ENCODE data around the gene SIGLEC9. TPM values are rescaled to one million over a fixed set of nuclear protein-coding genes. Genes with fewer than 3 reads are reported as not detected.

The SIGLEC9 gene
- total RNA-seq, 1 experiment from 2014 or later, result not detected

DNA sequence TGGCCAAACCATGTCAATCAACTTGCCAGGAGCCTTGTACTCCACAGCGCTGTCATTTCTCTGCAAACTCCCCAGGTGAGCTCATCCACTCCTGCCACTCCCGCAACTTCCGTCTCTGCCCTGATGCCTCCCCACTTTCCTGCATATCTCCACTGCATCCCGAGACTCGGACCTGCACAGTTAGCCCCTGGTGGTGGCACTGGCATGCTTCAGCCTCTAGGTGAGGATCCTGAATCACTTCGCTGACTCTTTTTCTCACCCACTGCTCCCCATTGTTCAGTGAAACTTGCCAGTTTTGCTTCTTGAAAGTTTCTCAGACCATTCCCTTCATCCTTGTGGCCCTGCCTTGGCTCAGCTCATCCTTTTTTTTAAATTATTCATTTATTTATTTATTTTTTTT is 13.1 kb upstream of the SIGLEC9 start:
- H3K9me2 ChIP-seq (ENCODE audit: insufficient read depth), result no peaks in the 10 kb centered on the region
- intact Hi-C loops (cut with micrococcal nuclease), result no loop called here
- H3K36me3 ChIP-seq (ENCODE audit: control insufficient read depth in 1 of 2, insufficient read depth in 2 of 2, low read length in 2 of 2), result no peaks in the 10 kb centered on the region
- H3K4me1 ChIP-seq (ENCODE audit: control insufficient read depth in 1 of 2, insufficient read depth in 2 of 2, low read length in 2 of 2), result peaks cover 19 to 37% of the 10 kb centered on the region in 2 experiments
- H3K4me2 ChIP-seq (ENCODE audit: low read length), result peak overlapping the region; percentile 38
- peaks cover 14% of the 10 kb centered on the region for H3K79me2 ChIP-seq (ENCODE audit: insufficient read depth, low read length)
- no peaks in the 10 kb centered on the region; the same call in 1 of the 2 replicates for H3K27me3 ChIP-seq (ENCODE audit: insufficient read depth, low read length)
- DNase-seq (ENCODE audit: low read depth, low spot score), result peak; percentile 40
- ChIA-PET RAD21 (ENCODE audit: low non-redundant PET in 1 of 2, low total read pairs in 2 of 2, uncharacterized antibody in 2 of 2, unreplicated experiment in 2 of 2) (no interaction called here), POLR2A (no interaction called here), CTCF (interaction anchor here (1.2 kb wide), 1 partner anchor 148 kb away, joined by 3 read pairs; no protein-coding TSS in a partner anchor)
- no TSS peak for BruUV-seq (replicated peaks)
- peak; percentile 39 for ATAC-seq
- H2AFZ ChIP-seq (ENCODE audit: low read depth, low read length, poor library complexity, severe bottlenecking), result no peak overlapping the region
- H3K9me3 ChIP-seq (ENCODE audit: control insufficient read depth in 1 of 2, insufficient read depth in 1 of 2, low read depth in 1 of 2, low read length in 2 of 2), result no peaks in the 10 kb centered on the region
- H3K27ac ChIP-seq (ENCODE audit: low read depth, low read length), result no peak overlapping the region
- no peak overlapping the region for H3K4me3 ChIP-seq (replicated peaks in 1 of 2; ENCODE audit: low read depth in 1 of 2, low read length in 2 of 2)
- no peak overlapping the region for H3K9ac ChIP-seq (ENCODE audit: low read length)
- TF ChIP-seq ZFX (IDR thresholded peaks at IDR 0.05), result no peak
- TF ChIP-seq, protein P1, sequence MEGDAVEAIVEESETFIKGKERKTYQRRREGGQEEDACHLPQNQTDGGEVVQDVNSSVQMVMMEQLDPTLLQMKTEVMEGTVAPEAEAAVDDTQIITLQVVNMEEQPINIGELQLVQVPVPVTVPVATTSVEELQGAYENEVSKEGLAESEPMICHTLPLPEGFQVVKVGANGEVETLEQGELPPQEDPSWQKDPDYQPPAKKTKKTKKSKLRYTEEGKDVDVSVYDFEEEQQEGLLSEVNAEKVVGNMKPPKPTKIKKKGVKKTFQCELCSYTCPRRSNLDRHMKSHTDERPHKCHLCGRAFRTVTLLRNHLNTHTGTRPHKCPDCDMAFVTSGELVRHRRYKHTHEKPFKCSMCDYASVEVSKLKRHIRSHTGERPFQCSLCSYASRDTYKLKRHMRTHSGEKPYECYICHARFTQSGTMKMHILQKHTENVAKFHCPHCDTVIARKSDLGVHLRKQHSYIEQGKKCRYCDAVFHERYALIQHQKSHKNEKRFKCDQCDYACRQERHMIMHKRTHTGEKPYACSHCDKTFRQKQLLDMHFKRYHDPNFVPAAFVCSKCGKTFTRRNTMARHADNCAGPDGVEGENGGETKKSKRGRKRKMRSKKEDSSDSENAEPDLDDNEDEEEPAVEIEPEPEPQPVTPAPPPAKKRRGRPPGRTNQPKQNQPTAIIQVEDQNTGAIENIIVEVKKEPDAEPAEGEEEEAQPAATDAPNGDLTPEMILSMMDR (IDR thresholded peaks at IDR 0.05 in 2 of 3, conservative IDR thresholded peaks at IDR 0.05 in 1 of 3; ENCODE audit: borderline replicate concordance in 1 of 3, insufficient read depth in 1 of 3, low read depth in 2 of 3, low read length in 2 of 3), result peak in 2 of 3 experiments; percentile 62 to 77; a peak in 4 of 6 replicates
- no peaks in the 10 kb centered on the region for H4K20me1 ChIP-seq (ENCODE audit: insufficient read depth)

DNA sequence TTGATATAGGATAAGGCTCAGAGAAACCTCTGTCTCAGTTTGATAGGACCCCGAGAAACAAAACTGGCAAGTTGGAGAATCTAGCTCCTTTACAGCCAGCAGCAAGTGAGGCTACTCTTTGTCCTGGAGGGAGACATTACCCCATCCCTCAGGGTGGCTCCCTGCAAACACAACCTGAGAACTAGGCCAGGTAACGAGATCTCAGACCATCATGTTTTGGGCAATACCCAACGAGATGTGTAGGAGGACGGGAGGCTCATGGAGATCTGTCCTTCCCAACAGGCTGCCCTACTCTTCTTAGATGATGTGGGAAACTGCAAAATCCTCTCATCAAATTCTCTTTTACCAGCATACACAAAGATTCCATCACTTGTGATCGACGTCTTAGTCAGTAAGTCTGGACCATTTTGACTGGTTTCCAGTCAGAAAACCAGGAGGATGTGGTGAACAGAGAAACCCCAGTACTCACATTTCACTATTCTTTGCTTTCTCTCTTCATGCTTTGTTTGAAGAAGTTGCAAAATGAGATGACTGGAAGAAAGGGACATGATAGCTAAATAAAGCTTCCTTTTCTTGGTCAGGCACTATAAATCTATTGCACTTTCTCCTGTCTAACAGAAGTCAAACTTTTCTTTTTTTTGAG is 10.5 kb upstream of the SIGLEC9 start:
- Histone ChIP-seq H3K4me3 (replicated peaks in 1 of 2; ENCODE audit: low read depth in 1 of 2, low read length in 2 of 2) (no peak overlapping the region), H3K36me3 (ENCODE audit: control insufficient read depth in 1 of 2, insufficient read depth in 2 of 2, low read length in 2 of 2) (no peaks in the 10 kb centered on the region), H3K27ac (ENCODE audit: low read depth, low read length) (no peak overlapping the region), H3K9me2 (ENCODE audit: insufficient read depth) (no peaks in the 10 kb centered on the region), H3K27me3 (ENCODE audit: insufficient read depth, low read length) (no peaks in the 10 kb centered on the region; the same call in 1 of the 2 replicates), H3K4me2 (ENCODE audit: low read length) (no peak overlapping the region), H3K9ac (ENCODE audit: low read length) (no peak overlapping the region), H4K20me1 (ENCODE audit: insufficient read depth) (no peaks in the 10 kb centered on the region), H3K4me1 (ENCODE audit: control insufficient read depth in 1 of 2, insufficient read depth in 2 of 2, low read length in 2 of 2) (peaks cover 9 to 25% of the 10 kb centered on the region in 2 experiments; a peak in 3 of 4 replicates), H3K79me2 (ENCODE audit: insufficient read depth, low read length) (no peaks in the 10 kb centered on the region), H2AFZ (ENCODE audit: low read depth, low read length, poor library complexity, severe bottlenecking) (no peak overlapping the region), H3K9me3 (ENCODE audit: control insufficient read depth in 1 of 2, insufficient read depth in 1 of 2, low read depth in 1 of 2, low read length in 2 of 2) (no peaks in the 10 kb centered on the region)
- POLR2A ChIA-PET, result no interaction called here
- no TSS peak for BruUV-seq (replicated peaks)
- ATAC-seq (no peak), DNase-seq (ENCODE audit: low read depth, low spot score) (no peak)
- CTCF ChIA-PET, result no interaction called here
- RAD21 ChIA-PET (ENCODE audit: low non-redundant PET in 1 of 2, low total read pairs in 2 of 2, uncharacterized antibody in 2 of 2, unreplicated experiment in 2 of 2), result no interaction called here
- intact Hi-C loops (cut with micrococcal nuclease), result no loop called here
- no peak for TF ChIP-seq POLR2A (IDR thresholded peaks at IDR 0.05; ENCODE audit: borderline replicate concordance, extremely low read depth, insufficient read depth, insufficient read length)
- no peak for TF ChIP-seq POLR2AphosphoS5 (IDR thresholded peaks at IDR 0.05; ENCODE audit: low read depth, low read length)
- no peak for TF ChIP-seq CEBPB (IDR thresholded peaks at IDR 0.05; ENCODE audit: low read depth)
- TF ChIP-seq ZFX (IDR thresholded peaks at IDR 0.05), result no peak
- no peak for TF ChIP-seq SP1 (IDR thresholded peaks at IDR 0.05; ENCODE audit: low read depth)
- no peak for TF ChIP-seq ELF1 (IDR thresholded peaks at IDR 0.05; ENCODE audit: borderline replicate concordance, low read depth)
- TF ChIP-seq, protein P2, sequence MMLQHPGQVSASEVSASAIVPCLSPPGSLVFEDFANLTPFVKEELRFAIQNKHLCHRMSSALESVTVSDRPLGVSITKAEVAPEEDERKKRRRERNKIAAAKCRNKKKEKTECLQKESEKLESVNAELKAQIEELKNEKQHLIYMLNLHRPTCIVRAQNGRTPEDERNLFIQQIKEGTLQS (IDR thresholded peaks at IDR 0.05), result no peak
- TF ChIP-seq JUND (IDR thresholded peaks at IDR 0.05), result no peak
- TF ChIP-seq, protein P3, sequence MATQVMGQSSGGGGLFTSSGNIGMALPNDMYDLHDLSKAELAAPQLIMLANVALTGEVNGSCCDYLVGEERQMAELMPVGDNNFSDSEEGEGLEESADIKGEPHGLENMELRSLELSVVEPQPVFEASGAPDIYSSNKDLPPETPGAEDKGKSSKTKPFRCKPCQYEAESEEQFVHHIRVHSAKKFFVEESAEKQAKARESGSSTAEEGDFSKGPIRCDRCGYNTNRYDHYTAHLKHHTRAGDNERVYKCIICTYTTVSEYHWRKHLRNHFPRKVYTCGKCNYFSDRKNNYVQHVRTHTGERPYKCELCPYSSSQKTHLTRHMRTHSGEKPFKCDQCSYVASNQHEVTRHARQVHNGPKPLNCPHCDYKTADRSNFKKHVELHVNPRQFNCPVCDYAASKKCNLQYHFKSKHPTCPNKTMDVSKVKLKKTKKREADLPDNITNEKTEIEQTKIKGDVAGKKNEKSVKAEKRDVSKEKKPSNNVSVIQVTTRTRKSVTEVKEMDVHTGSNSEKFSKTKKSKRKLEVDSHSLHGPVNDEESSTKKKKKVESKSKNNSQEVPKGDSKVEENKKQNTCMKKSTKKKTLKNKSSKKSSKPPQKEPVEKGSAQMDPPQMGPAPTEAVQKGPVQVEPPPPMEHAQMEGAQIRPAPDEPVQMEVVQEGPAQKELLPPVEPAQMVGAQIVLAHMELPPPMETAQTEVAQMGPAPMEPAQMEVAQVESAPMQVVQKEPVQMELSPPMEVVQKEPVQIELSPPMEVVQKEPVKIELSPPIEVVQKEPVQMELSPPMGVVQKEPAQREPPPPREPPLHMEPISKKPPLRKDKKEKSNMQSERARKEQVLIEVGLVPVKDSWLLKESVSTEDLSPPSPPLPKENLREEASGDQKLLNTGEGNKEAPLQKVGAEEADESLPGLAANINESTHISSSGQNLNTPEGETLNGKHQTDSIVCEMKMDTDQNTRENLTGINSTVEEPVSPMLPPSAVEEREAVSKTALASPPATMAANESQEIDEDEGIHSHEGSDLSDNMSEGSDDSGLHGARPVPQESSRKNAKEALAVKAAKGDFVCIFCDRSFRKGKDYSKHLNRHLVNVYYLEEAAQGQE (IDR thresholded peaks at IDR 0.05; ENCODE audit: low read depth), result no peak
- TF ChIP-seq CBX3 (IDR thresholded peaks at IDR 0.05; ENCODE audit: low read depth), result no peak
- no peak for TF ChIP-seq FOSL1 (IDR thresholded peaks at IDR 0.05; ENCODE audit: low read depth)
- no peak for TF ChIP-seq EZH2 (IDR thresholded peaks at IDR 0.05)
- TF ChIP-seq YY1 (IDR thresholded peaks at IDR 0.05; ENCODE audit: extremely low read depth, insufficient replicate concordance, low read depth, low read length), result no peak

Data from HCT116 (cell line).